ENCODE results near the gene SMOC1. TPM values are rescaled to one million over a fixed set of nuclear protein-coding genes. Genes with fewer than 3 reads are reported as not detected.
A peak's percentile ranks its signal among the peaks of the same experiment; 100 is the strongest.

Gene SMOC1
- total RNA-seq, 2 donors from 2014 or later, result not detected

GRCh38 chr14:70047598-70048312 is 168.5 kb downstream of the SMOC1 start:
- no peak for DNase-seq (ENCODE audit: low spot score in 2 of 2)
- no peak for ATAC-seq
- Mint-ChIP-seq H3K36me3 (no peaks in the 10 kb centered on the region), H3K27ac (no peak overlapping the region), H3K9me3 (no peaks in the 10 kb centered on the region)

DNA sequence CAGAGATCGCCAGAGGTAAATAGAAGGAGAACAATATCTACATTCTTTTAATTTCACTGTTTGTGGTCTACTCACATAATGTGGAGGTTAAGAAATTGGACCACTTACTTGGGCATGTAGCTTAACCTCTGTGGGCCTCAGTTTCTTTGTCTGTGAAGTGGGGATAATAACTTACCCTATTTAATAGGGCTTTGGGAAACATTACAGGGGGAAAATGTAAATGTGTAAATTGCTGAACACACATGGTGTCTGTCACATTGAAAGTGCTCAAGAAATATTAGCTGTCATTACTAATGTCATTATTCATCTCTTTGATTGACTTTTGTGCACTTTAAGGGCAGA is 169.1 kb downstream of the SMOC1 start:
- ATAC-seq (no peak), DNase-seq (ENCODE audit: low spot score in 2 of 2) (no peak)
- H3K27ac Mint-ChIP-seq, result no peak overlapping the region
- peaks cover 0 to under 1% of the 10 kb centered on the region in 2 donors for H3K9me3 Mint-ChIP-seq
- H3K36me3 Mint-ChIP-seq, result no peaks in the 10 kb centered on the region

DNA sequence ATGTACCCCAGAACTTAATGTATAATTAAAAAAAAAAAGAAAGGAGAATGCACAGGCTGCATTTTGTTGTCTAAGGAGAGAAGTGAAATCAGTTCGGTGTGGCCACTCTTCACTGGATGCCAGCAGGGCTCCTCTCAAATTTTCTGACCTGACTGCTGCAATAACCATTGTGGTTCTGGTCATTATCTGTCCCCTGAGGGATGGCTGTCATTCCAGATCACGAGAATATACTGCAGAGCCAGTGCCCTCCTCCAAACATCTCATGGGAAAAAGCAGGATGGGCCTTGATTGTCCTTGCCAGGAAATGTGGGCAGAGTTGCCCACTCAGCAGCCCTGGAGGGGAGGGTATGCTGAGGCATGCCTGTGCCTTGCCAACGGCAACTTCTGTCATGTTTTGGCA is 170.4 kb downstream of the SMOC1 start:
- Mint-ChIP-seq H3K9me3 (peaks cover 0 to 7% of the 10 kb centered on the region in 2 donors), H3K27ac (no peak overlapping the region)
- ATAC-seq, result no peak

GRCh38 chr14:70050136-70050535 is 170.9 kb downstream of the SMOC1 start:
- DNase-seq (ENCODE audit: low spot score in 2 of 2) (no peak), ATAC-seq (no peak)
- no peak overlapping the region for H3K27ac Mint-ChIP-seq
- no peaks in the 10 kb centered on the region for H3K36me3 Mint-ChIP-seq
- peaks cover 0 to 7% of the 10 kb centered on the region in 2 donors for H3K9me3 Mint-ChIP-seq

More for the DNA sequence above, 170.4 kb downstream of the SMOC1 start:
- DNase-seq (ENCODE audit: low spot score in 2 of 2), result no peak
- H3K36me3 Mint-ChIP-seq, result no peaks in the 10 kb centered on the region

DNA sequence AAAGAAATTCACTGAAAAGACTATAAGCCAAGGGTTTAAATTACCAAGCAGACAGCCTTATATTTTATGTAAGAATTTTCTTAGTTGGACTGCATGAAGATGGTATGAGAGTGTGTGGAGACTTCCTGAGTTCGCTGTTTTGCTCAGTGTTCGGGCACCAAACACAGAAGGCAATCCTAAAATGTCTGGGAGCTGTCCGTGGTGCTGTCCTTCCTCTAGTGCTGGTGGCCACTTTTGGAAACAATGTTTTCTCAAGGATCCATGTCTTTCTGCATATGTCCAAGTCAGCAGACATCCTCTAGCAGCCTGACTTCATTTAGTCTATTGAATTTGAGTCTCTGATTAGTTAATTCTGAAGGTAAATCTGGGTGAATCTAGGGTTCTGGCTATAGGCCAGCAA is 173.8 kb downstream of the SMOC1 start:
- H3K9me3 Mint-ChIP-seq, result peaks cover 0 to 12% of the 10 kb centered on the region in 2 donors
- no peak for ATAC-seq
- H3K36me3 Mint-ChIP-seq, result no peaks in the 10 kb centered on the region
- peak in 1 of 2 donors; percentile 23 for DNase-seq (ENCODE audit: low spot score in 2 of 2)
- no peak overlapping the region for H3K27ac Mint-ChIP-seq

GRCh38 chr14:70057519-70058136 is 178.4 kb downstream of the SMOC1 start:
- Mint-ChIP-seq H3K27ac (no peak overlapping the region), H3K36me3 (no peaks in the 10 kb centered on the region), H3K9me3 (peaks cover 0 to 12% of the 10 kb centered on the region in 2 donors)
- ATAC-seq, result no peak
- DNase-seq (ENCODE audit: low spot score in 2 of 2), result no peak

DNA sequence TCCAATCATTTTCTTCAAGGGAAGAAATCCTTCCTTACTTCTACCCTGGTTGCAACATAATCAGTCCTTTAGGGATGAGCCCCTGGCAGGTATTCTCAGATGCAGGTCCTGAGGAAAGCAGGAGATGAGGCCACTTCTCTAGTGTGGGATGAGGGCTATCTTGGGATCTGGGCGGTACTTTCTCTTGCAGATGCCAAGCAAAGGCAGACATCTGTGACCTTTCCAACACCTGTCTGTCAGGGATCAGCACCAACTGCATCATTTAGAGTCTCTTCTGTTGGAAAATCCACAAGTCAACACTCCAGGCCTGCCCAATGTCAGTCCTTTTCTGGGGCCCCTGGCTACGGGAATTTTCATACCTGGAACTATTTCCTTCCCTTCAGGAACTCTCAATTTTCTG is 180.3 kb downstream of the SMOC1 start:
- no peak overlapping the region for H3K27ac Mint-ChIP-seq
- H3K9me3 Mint-ChIP-seq, result peaks cover 0 to 5% of the 10 kb centered on the region in 2 donors
- H3K36me3 Mint-ChIP-seq, result no peaks in the 10 kb centered on the region
- no peak for ATAC-seq
- DNase-seq (ENCODE audit: low spot score in 2 of 2), result no peak

- Mint-ChIP-seq H3K27ac (no peak overlapping the region), H3K9me3 (no peaks in the 10 kb centered on the region), H3K36me3 (no peaks in the 10 kb centered on the region)
- ATAC-seq, result no peak
- no peak for DNase-seq (ENCODE audit: low spot score in 2 of 2)
Measured at GRCh38 chr14:70061108-70061507, 181.9 kb downstream of the SMOC1 start.

GRCh38 chr14:70064136-70064865 is 185.1 kb downstream of the SMOC1 start:
- Mint-ChIP-seq H3K36me3 (no peaks in the 10 kb centered on the region), H3K9me3 (no peaks in the 10 kb centered on the region), H3K27ac (no peak overlapping the region)
- no peak for ATAC-seq
- no peak for DNase-seq (ENCODE audit: low spot score in 2 of 2)

DNA sequence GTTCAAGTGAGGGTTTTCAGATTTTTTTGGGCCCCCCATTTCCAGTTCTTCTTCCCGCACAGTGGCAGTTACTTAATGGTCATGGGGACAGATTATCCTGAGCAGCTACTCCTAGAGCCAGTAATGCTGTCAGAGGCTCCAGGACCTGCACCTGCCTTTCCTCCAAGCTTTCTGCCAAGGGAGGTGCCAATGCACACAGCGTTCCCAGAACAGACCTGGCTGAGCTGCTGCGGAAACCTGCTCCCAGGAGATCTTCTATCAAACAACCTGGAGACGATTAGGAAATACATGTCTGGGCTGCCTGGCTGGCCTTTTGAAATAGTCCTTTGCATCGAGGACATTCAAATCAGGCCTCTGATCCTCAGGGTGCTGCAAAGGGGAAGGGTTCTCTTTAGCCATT is 188.6 kb downstream of the SMOC1 start:
- H3K9me3 Mint-ChIP-seq, result no peaks in the 10 kb centered on the region
- ATAC-seq, result no peak
- no peaks in the 10 kb centered on the region for H3K36me3 Mint-ChIP-seq
- no peak for DNase-seq (ENCODE audit: low spot score in 2 of 2)
- no peak overlapping the region for H3K27ac Mint-ChIP-seq

DNA sequence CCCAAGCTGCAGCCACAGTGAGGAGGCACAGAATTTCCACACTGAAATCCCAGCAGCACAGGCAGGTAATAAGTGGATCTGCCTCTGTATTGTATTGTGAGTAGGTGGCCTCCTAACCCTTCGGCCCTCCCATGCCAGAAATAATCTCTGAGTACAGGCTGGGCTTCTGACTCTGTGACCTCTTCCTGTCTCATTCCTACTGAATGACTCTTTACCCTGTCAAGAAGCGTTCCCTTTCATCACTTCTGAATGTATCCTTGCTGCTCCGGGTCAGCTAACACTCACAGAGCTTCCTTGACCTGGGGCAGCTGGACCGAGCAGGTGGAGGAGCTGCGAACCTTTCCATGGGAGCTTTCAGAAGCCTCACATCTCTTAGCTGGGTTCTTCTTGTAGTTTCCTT is 190.0 kb downstream of the SMOC1 start:
- Mint-ChIP-seq H3K27ac (no peak overlapping the region), H3K9me3 (no peaks in the 10 kb centered on the region), H3K36me3 (no peaks in the 10 kb centered on the region)
- DNase-seq (ENCODE audit: low spot score in 2 of 2) (no peak), ATAC-seq (no peak)

GRCh38 chr14:70073924-70074566 is 194.8 kb downstream of the SMOC1 start:
- H3K27ac Mint-ChIP-seq, result no peak overlapping the region
- DNase-seq (ENCODE audit: low spot score in 2 of 2), result peak in 1 of 2 donors; percentile 65
- peak; percentile 69 to 73 for ATAC-seq
- no peaks in the 10 kb centered on the region for H3K9me3 Mint-ChIP-seq
- no peaks in the 10 kb centered on the region for H3K36me3 Mint-ChIP-seq

- no peak overlapping the region for H3K27ac Mint-ChIP-seq
- H3K9me3 Mint-ChIP-seq, result no peaks in the 10 kb centered on the region
- H3K36me3 Mint-ChIP-seq, result no peaks in the 10 kb centered on the region
- DNase-seq (ENCODE audit: low spot score in 2 of 2) (no peak), ATAC-seq (no peak)
Measured at GRCh38 chr14:70077005-70077404, 197.8 kb downstream of the SMOC1 start.

DNA sequence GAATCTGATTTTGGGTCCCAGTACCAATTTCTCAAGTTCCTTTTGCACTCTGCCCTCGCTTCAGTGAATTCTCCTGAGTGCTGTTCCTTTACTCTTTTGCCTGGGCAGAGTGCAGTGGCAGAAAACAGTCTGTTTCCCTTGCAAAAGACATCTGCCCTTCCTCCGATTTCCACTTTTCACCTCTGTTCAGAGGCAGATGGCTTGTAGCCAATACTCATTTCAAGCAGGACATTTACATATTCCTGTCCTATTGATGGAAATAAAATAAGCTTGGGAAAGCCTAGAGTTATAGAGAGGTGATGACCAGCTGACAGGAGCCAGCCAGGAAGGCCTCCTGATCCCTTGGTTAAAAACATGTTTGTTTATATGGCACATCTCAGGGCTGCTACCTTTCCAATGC is 198.5 kb downstream of the SMOC1 start:
- no peaks in the 10 kb centered on the region for H3K9me3 Mint-ChIP-seq
- H3K27ac Mint-ChIP-seq, result no peak overlapping the region
- no peaks in the 10 kb centered on the region for H3K36me3 Mint-ChIP-seq
- no peak for DNase-seq (ENCODE audit: low spot score in 2 of 2)
- ATAC-seq, result no peak

- Mint-ChIP-seq H3K9me3 (no peaks in the 10 kb centered on the region), H3K36me3 (no peaks in the 10 kb centered on the region), H3K27ac (no peak overlapping the region)
- ATAC-seq (no peak), DNase-seq (ENCODE audit: low spot score in 2 of 2) (no peak)
Measured at GRCh38 chr14:70078329-70078728, 199.1 kb downstream of the SMOC1 start.

DNA sequence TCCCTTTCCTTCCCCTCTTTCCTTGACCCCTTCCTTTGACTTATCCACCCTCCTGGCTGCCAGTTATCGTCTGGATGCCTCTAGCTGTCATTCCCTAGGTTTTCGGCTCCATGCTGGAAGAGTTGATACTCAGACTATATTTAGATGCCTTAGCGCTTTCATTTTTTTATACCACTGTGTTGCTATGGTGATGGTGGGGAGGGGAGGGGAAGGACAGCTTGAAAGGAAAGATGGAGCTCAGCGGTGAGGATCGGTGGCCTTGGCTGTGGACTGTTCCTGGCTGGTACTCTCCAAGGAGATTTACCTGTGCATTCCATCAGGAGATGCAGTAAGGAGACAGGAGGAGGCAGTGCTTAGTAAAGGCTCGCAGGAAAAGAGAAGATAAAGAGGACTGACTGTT is 200.9 kb downstream of the SMOC1 start:
- H3K36me3 Mint-ChIP-seq, result no peaks in the 10 kb centered on the region
- ATAC-seq (no peak), DNase-seq (ENCODE audit: low spot score in 2 of 2) (no peak)
- H3K27ac Mint-ChIP-seq, result no peak overlapping the region
- H3K9me3 Mint-ChIP-seq, result no peaks in the 10 kb centered on the region
